Measurements from ENCODE around the gene CD24.

The CD24 gene

GRCh38 chr6:106939848-106940247 lies 34.7 kb downstream of the CD24 start:
- TF ChIP-seq, protein P1, sequence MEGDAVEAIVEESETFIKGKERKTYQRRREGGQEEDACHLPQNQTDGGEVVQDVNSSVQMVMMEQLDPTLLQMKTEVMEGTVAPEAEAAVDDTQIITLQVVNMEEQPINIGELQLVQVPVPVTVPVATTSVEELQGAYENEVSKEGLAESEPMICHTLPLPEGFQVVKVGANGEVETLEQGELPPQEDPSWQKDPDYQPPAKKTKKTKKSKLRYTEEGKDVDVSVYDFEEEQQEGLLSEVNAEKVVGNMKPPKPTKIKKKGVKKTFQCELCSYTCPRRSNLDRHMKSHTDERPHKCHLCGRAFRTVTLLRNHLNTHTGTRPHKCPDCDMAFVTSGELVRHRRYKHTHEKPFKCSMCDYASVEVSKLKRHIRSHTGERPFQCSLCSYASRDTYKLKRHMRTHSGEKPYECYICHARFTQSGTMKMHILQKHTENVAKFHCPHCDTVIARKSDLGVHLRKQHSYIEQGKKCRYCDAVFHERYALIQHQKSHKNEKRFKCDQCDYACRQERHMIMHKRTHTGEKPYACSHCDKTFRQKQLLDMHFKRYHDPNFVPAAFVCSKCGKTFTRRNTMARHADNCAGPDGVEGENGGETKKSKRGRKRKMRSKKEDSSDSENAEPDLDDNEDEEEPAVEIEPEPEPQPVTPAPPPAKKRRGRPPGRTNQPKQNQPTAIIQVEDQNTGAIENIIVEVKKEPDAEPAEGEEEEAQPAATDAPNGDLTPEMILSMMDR (IDR thresholded peaks at IDR 0.05; ENCODE audit: insufficient read depth, low read length, missing control alignments) = no peak
- H3K4me3 ChIP-seq (ENCODE audit: low read depth, low read length) = no peak overlapping the region
- POLR2A ChIA-PET = no interaction called here
- CTCF ChIA-PET = interaction anchor here (1.0 to 1.6 kb wide), 2 partner anchors 40 to 57 kb away, joined by 3 read pairs; no protein-coding TSS in a partner anchor
- no peak for DNase-seq (ENCODE audit: low read depth, low spot score)

- TF ChIP-seq, protein P1 (IDR thresholded peaks at IDR 0.05; ENCODE audit: insufficient read depth, low read length, missing control alignments) = no peak
- H3K4me3 ChIP-seq (ENCODE audit: low read depth, low read length) = no peak overlapping the region
- ChIA-PET POLR2A (no interaction called here), CTCF (interaction anchor here (1.0 to 1.6 kb wide), 2 partner anchors 40 to 58 kb away, joined by 3 read pairs; no protein-coding TSS in a partner anchor)
- DNase-seq (ENCODE audit: low read depth, low spot score) = no peak
Measured at GRCh38 chr6:106939208-106939607, 35.3 kb downstream of the CD24 start.

GRCh38 chr6:106927531-106928398 lies 46.8 kb downstream of the CD24 start:
- ChIA-PET POLR2A (no interaction called here), CTCF (no interaction called here)
- TF ChIP-seq, protein P1 (IDR thresholded peaks at IDR 0.05; ENCODE audit: insufficient read depth, low read length, missing control alignments) = no peak
- no peak for DNase-seq (ENCODE audit: low read depth, low spot score)
- no peak overlapping the region for H3K4me3 ChIP-seq (ENCODE audit: low read depth, low read length)

DNA sequence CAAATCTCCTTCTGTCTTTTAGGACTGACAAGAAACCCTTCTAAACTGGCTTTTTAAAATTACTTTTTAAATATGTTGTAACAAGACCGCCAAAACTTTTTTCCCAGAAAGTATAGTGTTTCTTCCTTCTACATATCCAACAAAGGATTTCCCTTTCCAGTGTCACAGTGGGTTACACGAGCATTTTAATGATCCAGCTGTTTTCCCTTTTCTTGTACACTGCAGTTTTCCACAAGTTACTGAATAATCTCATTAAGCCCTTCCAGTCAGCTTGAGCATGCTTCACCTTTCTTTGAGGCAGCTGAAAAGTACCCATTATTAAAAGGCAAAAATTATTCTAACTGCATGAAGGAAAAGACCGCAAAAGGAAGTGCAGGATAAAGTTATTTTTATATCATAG lies 48.6 kb downstream of the CD24 start:
- TF ChIP-seq, protein P1 (IDR thresholded peaks at IDR 0.05; ENCODE audit: insufficient read depth, low read length, missing control alignments) = no peak
- CTCF ChIA-PET = no interaction called here
- H3K4me3 ChIP-seq (ENCODE audit: low read depth, low read length) = no peak overlapping the region
- POLR2A ChIA-PET = no interaction called here
- no peak for DNase-seq (ENCODE audit: low read depth, low spot score)

DNA sequence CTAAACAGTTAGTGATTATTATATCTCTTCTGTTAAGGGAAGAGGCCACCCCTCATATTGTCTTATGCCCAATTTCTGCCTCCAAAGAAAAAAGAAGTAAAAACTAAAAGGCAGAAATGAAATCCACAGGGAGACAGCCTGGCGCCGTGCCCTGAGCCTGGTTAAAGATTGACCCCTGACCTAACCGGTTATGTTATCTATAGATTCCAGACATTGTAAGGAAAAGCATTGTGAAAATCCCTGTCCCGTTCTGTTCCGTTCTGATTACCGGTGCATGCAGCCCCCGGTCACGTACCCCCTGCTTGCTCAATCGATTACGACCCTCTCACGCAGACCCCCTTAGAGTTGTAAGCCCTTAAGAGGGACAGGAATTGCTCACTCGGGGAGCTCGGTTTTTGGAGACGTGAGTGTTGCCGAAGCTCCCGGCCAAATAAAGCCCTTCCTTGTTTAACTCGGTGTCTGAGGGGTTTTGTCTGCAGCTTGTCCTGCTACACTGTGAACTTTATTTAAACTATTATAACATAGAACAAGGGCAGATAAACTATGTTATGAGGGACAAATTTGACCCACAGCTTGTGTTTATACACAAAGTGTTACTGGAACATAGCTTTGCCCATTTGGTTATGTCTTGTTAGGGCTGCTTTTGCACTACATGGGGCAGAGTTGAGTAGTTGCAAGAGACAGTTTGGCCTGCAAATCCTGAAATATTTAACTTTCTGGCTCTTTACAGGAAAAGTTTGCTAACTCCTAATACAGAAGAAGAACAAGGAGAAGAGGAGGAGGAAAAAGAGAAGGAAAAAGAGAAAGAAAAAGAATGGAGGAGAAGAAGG lies 49.6 kb downstream of the CD24 start:
- DNase-seq (ENCODE audit: low read depth, low spot score) = no peak
- H3K4me3 ChIP-seq (ENCODE audit: low read depth, low read length) = no peak overlapping the region
- CTCF ChIA-PET = no interaction called here
- TF ChIP-seq, protein P1 (IDR thresholded peaks at IDR 0.05; ENCODE audit: insufficient read depth, low read length, missing control alignments) = no peak
- POLR2A ChIA-PET = interaction anchor here (0.7 kb wide), 1 partner anchor 13 kb away, joined by 3 read pairs; no protein-coding TSS in a partner anchor

DNA sequence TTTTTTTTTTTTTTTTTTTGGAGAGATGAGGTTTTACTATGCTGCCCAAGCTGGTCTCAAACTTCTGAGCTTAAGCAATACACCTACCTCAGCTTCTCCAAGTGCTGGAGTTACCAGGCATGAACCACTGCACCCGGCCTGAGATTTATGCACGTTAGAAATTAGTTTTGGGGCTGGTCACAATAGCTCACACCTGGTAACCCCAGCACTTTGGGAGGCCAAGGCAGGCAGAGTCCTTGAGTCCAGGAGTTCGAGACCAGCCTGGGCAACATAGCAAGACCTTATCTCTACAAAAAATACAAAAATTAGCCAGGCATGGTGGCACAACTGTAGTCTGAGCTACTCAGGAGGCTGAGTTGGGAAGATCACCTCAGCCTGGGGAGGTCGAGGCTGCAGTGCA lies 51.9 kb downstream of the CD24 start:
- TF ChIP-seq, protein P1 (IDR thresholded peaks at IDR 0.05; ENCODE audit: insufficient read depth, low read length, missing control alignments) = no peak
- H3K4me3 ChIP-seq (ENCODE audit: low read depth, low read length) = no peak overlapping the region
- POLR2A ChIA-PET = no interaction called here
- no peak for DNase-seq (ENCODE audit: low read depth, low spot score)
- CTCF ChIA-PET = no interaction called here

All from AG04449 (cell line).